ENCODE results near the gene CRYGD.

- TF ChIP-seq EZH2 (IDR thresholded peaks at IDR 0.05; ENCODE audit: borderline replicate concordance, low read depth, low read length, severe bottlenecking) (no peak), CTCF (IDR thresholded peaks at IDR 0.05; ENCODE audit: extremely low read depth in 1 of 2, insufficient read depth in 1 of 2, low read depth in 1 of 2, low read length in 2 of 2) (no peak), POLR2A (IDR thresholded peaks at IDR 0.05; ENCODE audit: low read depth, low read length) (no peak), JUN (IDR thresholded peaks at IDR 0.05; ENCODE audit: borderline replicate concordance, insufficient read depth, insufficient read length, low read depth) (no peak), POLR2AphosphoS5 (IDR thresholded peaks at IDR 0.05; ENCODE audit: insufficient read depth, low read depth, low read length) (no peak), MYC (IDR thresholded peaks at IDR 0.05; ENCODE audit: low read depth, low read length) (no peak), MAX (IDR thresholded peaks at IDR 0.05; ENCODE audit: insufficient read depth, insufficient read length) (no peak)
These were observed 26.6 kb upstream of the CRYGD start for GRCh38 chr2:208150956-208151355.

Data from endothelial cell of umbilical vein (primary cell).